A549 (cell line): ENCODE measurements around the gene MPZ. TPM values are rescaled to one million over a fixed set of nuclear protein-coding genes. Genes with fewer than 3 reads are reported as not detected.

Source experiments
- ATAC-seq, 2 experiments: fragments of 200-7000 bp in 1 of 2; fragments of >200 bp in 1 of 2; cut with Nextera tagmentation in 1 of 2; cut with Tn5 transposase in 1 of 2; 3 replicates each; pipeline versions ENCODE4 v1.8.0 to v1.9.1; 2018 to 2020; ENCODE audit warnings: mild to moderate bottlenecking in 1 of 2, moderate library complexity in 1 of 2
- CTCF ChIA-PET: fragments of 300-600 bp; sonication (Branson Sonifier 250); formaldehyde crosslinking; extraction: SDS; loops from one replicate; lab custom pipeline; 2021; ENCODE audit warnings: antibody characterized with exemption, inconsistent platforms; lab: Yijun Ruan, JAX
- POLR2A ChIA-PET: fragments of 350-600 bp; formaldehyde crosslinking; extraction: SDS; loops from one replicate; lab custom pipeline; 2021; ENCODE audit warnings: antibody characterized with exemption, inconsistent platforms; lab: Yijun Ruan, JAX
- DNase-seq, 2 experiments: peaks; one replicate each; pipeline versions ENCODE4 v3.0.0 to v3.0.0-alpha.2; 2011 to 2016; ENCODE audit warnings: low read depth in 1 of 2, low spot score in 1 of 2
- FAIRE-seq: peaks from 2 replicates; lab custom pipeline; 2011; peaks lifted over from hg19 to GRCh38; lab: Jason Lieb, UNC
- H3K27ac ChIP-seq, 2 experiments: fragments of >200 bp; sonication (Bioruptor Twin); formaldehyde crosslinking; 3 replicates each; pipeline ENCODE4 v1.5.1; 2016 to 2017
- H3K4me1 ChIP-seq: fragments of >200 bp; sonication (Bioruptor Twin); formaldehyde crosslinking; 3 replicates; pipeline ENCODE4 v1.6.1; 2016
- H3K4me2 ChIP-seq: fragments of >200 bp; sonication (Bioruptor Twin); formaldehyde crosslinking; 3 replicates; pipeline ENCODE4 v1.6.1; 2016
- H3K4me3 ChIP-seq: fragments of >200 bp; sonication (Bioruptor Twin); formaldehyde crosslinking; 3 replicates; pipeline ENCODE4 v1.5.1; 2016
- H3K9me3 ChIP-seq: fragments of >200 bp; sonication (Bioruptor Twin); formaldehyde crosslinking; 3 replicates; pipeline ENCODE4 v1.6.1; 2016
- ATOH8 ChIP-seq: fragments of 250-450 bp; sonication (Bioruptor Pico); IDR thresholded peaks from 2 replicates; pipeline ENCODE4 v1.5.0; 2020; ENCODE audit warnings: low read depth, mild to moderate bottlenecking, moderate library complexity
- CBX2 ChIP-seq: fragments of 200-600 bp; sonication (generic); IDR thresholded peaks from 2 replicates; pipeline ENCODE4 v1.6.1; 2016; ENCODE audit warnings: low read depth, mild to moderate bottlenecking, borderline replicate concordance
- CTCF ChIP-seq: fragments of >200 bp; sonication (Bioruptor Twin); formaldehyde crosslinking; IDR thresholded peaks from 3 replicates; pipeline ENCODE4 v1.5.1; 2016
- EHF ChIP-seq: fragments of 250-450 bp; sonication (Bioruptor Pico); IDR thresholded peaks from 2 replicates; pipeline ENCODE4 v1.5.0; 2020; ENCODE audit warnings: mild to moderate bottlenecking
- GATA3 ChIP-seq: IDR thresholded peaks from 2 replicates; pipeline ENCODE4 v1.6.1; 2012; ENCODE audit warnings: borderline replicate concordance
- HDAC2 ChIP-seq: fragments of 200-600 bp; sonication (generic); IDR thresholded peaks from 2 replicates; pipeline ENCODE4 v1.6.1; 2016
- HES2 ChIP-seq: fragments of >200 bp; sonication (Bioruptor Twin); formaldehyde crosslinking; IDR thresholded peaks from 2 replicates; pipeline ENCODE4 v1.6.1; 2016
- HOXB5 ChIP-seq: fragments of 250-450 bp; sonication (Bioruptor Pico); IDR thresholded peaks from 2 replicates; pipeline ENCODE4 v1.5.0; 2020; ENCODE audit warnings: mild to moderate bottlenecking, moderate library complexity
- JUNB ChIP-seq: fragments of >200 bp; sonication (Bioruptor Twin); formaldehyde crosslinking; IDR thresholded peaks from 2 replicates; pipeline ENCODE4 v1.6.1; 2016
- KDM1A ChIP-seq: fragments of 200-600 bp; sonication (generic); IDR thresholded peaks from 2 replicates; pipeline ENCODE4 v1.6.1; 2016; ENCODE audit warnings: low read depth, mild to moderate bottlenecking
- KDM5A ChIP-seq: fragments of 200-600 bp; sonication (generic); IDR thresholded peaks from 2 replicates; pipeline ENCODE4 v1.6.1; 2016; ENCODE audit warnings: antibody characterized with exemption, mild to moderate bottlenecking
- MAFK ChIP-seq: fragments of 450-650 bp; IDR thresholded peaks from 2 replicates; pipeline ENCODE4 v1.6.1; 2014; ENCODE audit not compliant: partially characterized antibody
- SREBF2 ChIP-seq: fragments of 450-650 bp; IDR thresholded peaks from 2 replicates; pipeline ENCODE4 v1.6.1; 2014; ENCODE audit warnings: mild to moderate bottlenecking, moderate library complexity
- TFCP2L1 ChIP-seq: fragments of 250-450 bp; sonication (Bioruptor Pico); IDR thresholded peaks from 2 replicates; pipeline ENCODE4 v1.5.0; 2021; ENCODE audit warnings: mild to moderate bottlenecking
- ZNF302 ChIP-seq: fragments of 250-450 bp; sonication (Bioruptor Pico); IDR thresholded peaks from 2 replicates; pipeline ENCODE4 v1.9.0; 2021; ENCODE audit warnings: inconsistent platforms, mild to moderate bottlenecking, moderate library complexity
- WGBS: methylation state at CpG from one replicate; pipeline ENCODE4 v1.1.6; 2017; ENCODE audit errors: missing lambda C conversion rate; 5-methylcytosine and 5-hydroxymethylcytosine counted together
- polyA plus RNA-seq, 4 experiments: library from polyadenylated mRNA; depleted of rRNA in 3 of 4; stranded (reverse); fragments of >200 nt; fragmentation: RNase III in 1 of 4; extraction: RNeasy Plus Mini Kit Qiagen cat#74134 plus additional on column Dnase treatment in 1 of 4; gene quantifications; 2 replicates in 3 of 4; 3 replicates in 1 of 4; pipeline ENCODE4 v1.2.3, GENCODE V29; 2011 to 2017

Gene MPZ
- polyA plus RNA-seq, 2 of the 4 experiments (the other 2 are of a cell fraction): 0.17 to 0.83 TPM

GRCh38 chr1:161305867-161306519, 3.8 kb downstream of the MPZ start:
- H3K4me1 ChIP-seq: peaks cover 10% of the 10 kb centered on the region; the same call in 2 of the 3 replicates
- H3K9me3 ChIP-seq: no peaks in the 10 kb centered on the region
- TF ChIP-seq CBX2: no peak
- TF ChIP-seq EHF: no peak
- TF ChIP-seq KDM5A: no peak
- TF ChIP-seq HOXB5: no peak
- TF ChIP-seq ZNF302: no peak
- TF ChIP-seq HDAC2: no peak
- H3K4me2 ChIP-seq: no peak overlapping the region
- no peak for ATAC-seq
- H3K27ac ChIP-seq: no peak overlapping the region
- ChIA-PET CTCF (interaction anchor here (0.6 to 1.8 kb wide), 4 partner anchors 16 to 77 kb away, joined by 3 to 5 read pairs (median 3); no protein-coding TSS in a partner anchor), POLR2A (interaction anchor here (0.6 kb wide), 1 partner anchor 103 kb away, joined by 4 read pairs; no protein-coding TSS in a partner anchor)
- no peak for DNase-seq
- whole genome bisulfite sequencing: 89% methylated on average over 29 of the region's 31 CpGs
- H3K4me3 ChIP-seq: no peak overlapping the region
- no peak for FAIRE-seq

GRCh38 chr1:161304927-161305866, 4.6 kb downstream of the MPZ start:
- Histone ChIP-seq H3K27ac (no peak overlapping the region), H3K4me3 (no peak overlapping the region), H3K4me1 (peaks cover 10% of the 10 kb centered on the region; the same call in 2 of the 3 replicates), H3K4me2 (no peak overlapping the region), H3K9me3 (no peaks in the 10 kb centered on the region)
- POLR2A ChIA-PET: no interaction called here
- TF ChIP-seq CTCF: no peak
- TF ChIP-seq ATOH8: no peak
- no peak for TF ChIP-seq GATA3
- no peak for TF ChIP-seq TFCP2L1
- TF ChIP-seq CBX2: no peak
- TF ChIP-seq JUNB: no peak
- no peak for TF ChIP-seq SREBF2
- 79% methylated on average over 17 of the region's 17 CpGs for WGBS
- CTCF ChIA-PET: interaction anchor here (0.6 to 3.2 kb wide), 5 partner anchors 9 to 77 kb away, joined by 3 to 15 read pairs (median 3); partner anchors contain the start of gene SDHC
- ATAC-seq (no peak), DNase-seq (no peak), FAIRE-seq (no peak)

GRCh38 chr1:161300478-161300877, 9.3 kb downstream of the MPZ start:
- no peaks in the 10 kb centered on the region for H3K9me3 ChIP-seq
- H3K27ac ChIP-seq: no peak overlapping the region
- POLR2A ChIA-PET: interaction anchor here (1.9 kb wide), 1 partner anchor 14 kb away, joined by 7 read pairs; the partner anchor contains the start of gene SDHC
- FAIRE-seq (no peak), DNase-seq (no peak), ATAC-seq (no peak)
- H3K4me3 ChIP-seq: no peak overlapping the region
- CTCF ChIA-PET: interaction anchor here (2.9 kb wide), 1 partner anchor 81 kb away, joined by 9 read pairs; no protein-coding TSS in a partner anchor
- no peak for TF ChIP-seq KDM5A
- TF ChIP-seq MAFK: peak; percentile 91
- TF ChIP-seq HES2: no peak
- TF ChIP-seq KDM1A: no peak
- H3K4me1 ChIP-seq: no peaks in the 10 kb centered on the region
- no peak overlapping the region for H3K4me2 ChIP-seq
- WGBS: 73% methylated on average over 4 of the region's 4 CpGs
